ENCODE measurements around the gene EGFL7. TPM values are rescaled to one million over a fixed set of nuclear protein-coding genes. Genes with fewer than 3 reads are reported as not detected.

Gene EGFL7
- total and polyA plus RNA-seq, 3 donors from 2014 or later: 68.5 to 106 (median 101) TPM

- Histone ChIP-seq H3K4me3 (no peak overlapping the region), H3K27ac (peak overlapping the region; percentile 55 to 56), H3K9me3 (no peaks in the 10 kb centered on the region), H3K36me3 (ENCODE audit: low read depth, missing control alignments) (no peaks in the 10 kb centered on the region), H3K27me3 (no peaks in the 10 kb centered on the region), H3K4me1 (peaks cover 9% of the 10 kb centered on the region)
- 62 to 76% methylated on average over 26 to 32 of the region's 32 CpGs for WGBS, 2 donors
- TF ChIP-seq POLR2A (IDR thresholded peaks at IDR 0.05): no peak
- TF ChIP-seq CTCF (IDR thresholded peaks at IDR 0.05): no peak
- intact Hi-C loops (cut with DNase I; ENCODE audit: low total_unique reads): no loop called here
- DNase-seq: no peak
These were observed 22.3 kb upstream of the EGFL7 start for GRCh38 chr9:136640171-136641111.

- intact Hi-C loops (cut with DNase I; ENCODE audit: low total_unique reads): no loop called here
These were observed 20.2 kb upstream of the EGFL7 start for GRCh38 chr9:136642439-136642921.

GRCh38 chr9:136643596-136644342 is 18.9 kb upstream of the EGFL7 start:
- 68 to 92% methylated on average over 14 to 31 of the region's 31 CpGs for WGBS, 2 donors
- no peak for DNase-seq
- intact Hi-C loops (cut with DNase I; ENCODE audit: low total_unique reads): no loop called here
- Histone ChIP-seq H3K27me3 (no peaks in the 10 kb centered on the region), H3K36me3 (ENCODE audit: low read depth, missing control alignments) (no peaks in the 10 kb centered on the region), H3K9me3 (no peaks in the 10 kb centered on the region), H3K4me1 (peaks cover 20% of the 10 kb centered on the region), H3K4me3 (no peak overlapping the region), H3K27ac (no peak overlapping the region)
- no peak for TF ChIP-seq POLR2A (IDR thresholded peaks at IDR 0.05)
- TF ChIP-seq CTCF (IDR thresholded peaks at IDR 0.05): no peak

More at GRCh38 chr9:136642439-136642921, 20.2 kb upstream of the EGFL7 start:
- Histone ChIP-seq H3K27ac (no peak overlapping the region), H3K36me3 (ENCODE audit: low read depth, missing control alignments) (no peaks in the 10 kb centered on the region), H3K4me1 (peaks cover 20% of the 10 kb centered on the region), H3K4me3 (no peak overlapping the region), H3K9me3 (no peaks in the 10 kb centered on the region), H3K27me3 (no peaks in the 10 kb centered on the region)
- 79 to 83% methylated on average over 7 of the region's 7 CpGs for WGBS, 2 donors
- DNase-seq: no peak
- TF ChIP-seq POLR2A (IDR thresholded peaks at IDR 0.05): no peak
- no peak for TF ChIP-seq CTCF (IDR thresholded peaks at IDR 0.05)

GRCh38 chr9:136644343-136644592 is 18.4 kb upstream of the EGFL7 start:
- no peak overlapping the region for H3K4me3 ChIP-seq
- TF ChIP-seq POLR2A (IDR thresholded peaks at IDR 0.05) (no peak), CTCF (IDR thresholded peaks at IDR 0.05) (no peak)
- peak; percentile 79 for DNase-seq
- H3K9me3 ChIP-seq: no peaks in the 10 kb centered on the region
- no peak overlapping the region for H3K27ac ChIP-seq
- H3K27me3 ChIP-seq: no peaks in the 10 kb centered on the region
- intact Hi-C loops (cut with DNase I; ENCODE audit: low total_unique reads): no loop called here
- H3K36me3 ChIP-seq (ENCODE audit: low read depth, missing control alignments): no peaks in the 10 kb centered on the region
- 42 to 60% methylated on average over 1 to 15 of the region's 15 CpGs for WGBS, 2 donors
- H3K4me1 ChIP-seq: peaks cover 20% of the 10 kb centered on the region
